ENCODE results near the gene SEC11C. TPM values are rescaled to one million over a fixed set of nuclear protein-coding genes. Genes with fewer than 3 reads are reported as not detected.

Gene SEC11C
- total RNA-seq (2014; rRNA removed; shearing (Covaris generic); ENCODE audit: low replicate concordance), result 34.1 and 38.1 TPM in 2 replicates

DNA sequence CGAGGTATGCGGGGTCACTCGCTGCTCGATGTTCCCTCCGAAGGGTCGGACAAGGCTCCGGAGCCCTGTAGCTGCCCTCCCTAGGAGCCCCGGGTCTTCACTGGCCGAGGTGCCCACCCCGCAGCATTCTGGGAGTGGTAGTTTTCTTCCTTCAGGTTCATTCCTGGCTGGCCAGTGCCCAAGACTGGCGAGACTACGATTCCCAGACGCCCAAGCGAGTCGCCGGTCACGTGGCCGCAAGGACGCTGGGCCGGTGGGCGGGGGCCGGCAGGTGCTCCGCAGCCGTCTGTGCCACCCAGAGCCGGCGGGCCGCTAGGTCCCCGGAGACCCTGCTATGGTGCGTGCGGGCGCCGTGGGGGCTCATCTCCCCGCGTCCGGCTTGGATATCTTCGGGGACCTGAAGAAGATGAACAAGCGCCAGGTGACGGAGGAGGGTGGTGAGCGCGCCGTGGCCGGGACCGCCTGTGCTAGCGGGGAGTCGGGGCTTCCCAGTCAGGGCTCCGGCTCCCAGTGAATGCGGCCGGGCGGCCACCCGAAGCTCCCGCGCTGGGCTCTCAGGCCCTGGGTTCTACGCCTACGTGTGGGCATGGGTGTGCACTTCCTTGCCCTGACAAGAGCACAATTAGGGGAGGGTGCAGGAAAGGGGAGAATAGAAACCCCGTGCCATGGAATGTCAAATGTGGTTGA is at the start of gene SEC11C:
SEC11C (plus strand) TSS at position 270 of the 687 bp plus-strand sequence; CDS start at position 335, 65 bp downstream.
- in situ Hi-C loops (cut with HindIII; ENCODE audit: low pct_unique_long_range_greater_than_20kb, low sequenced_read_pairs), result no loop called here
- peak; percentile 93 for DNase-seq (ENCODE audit: low read depth)

DNA sequence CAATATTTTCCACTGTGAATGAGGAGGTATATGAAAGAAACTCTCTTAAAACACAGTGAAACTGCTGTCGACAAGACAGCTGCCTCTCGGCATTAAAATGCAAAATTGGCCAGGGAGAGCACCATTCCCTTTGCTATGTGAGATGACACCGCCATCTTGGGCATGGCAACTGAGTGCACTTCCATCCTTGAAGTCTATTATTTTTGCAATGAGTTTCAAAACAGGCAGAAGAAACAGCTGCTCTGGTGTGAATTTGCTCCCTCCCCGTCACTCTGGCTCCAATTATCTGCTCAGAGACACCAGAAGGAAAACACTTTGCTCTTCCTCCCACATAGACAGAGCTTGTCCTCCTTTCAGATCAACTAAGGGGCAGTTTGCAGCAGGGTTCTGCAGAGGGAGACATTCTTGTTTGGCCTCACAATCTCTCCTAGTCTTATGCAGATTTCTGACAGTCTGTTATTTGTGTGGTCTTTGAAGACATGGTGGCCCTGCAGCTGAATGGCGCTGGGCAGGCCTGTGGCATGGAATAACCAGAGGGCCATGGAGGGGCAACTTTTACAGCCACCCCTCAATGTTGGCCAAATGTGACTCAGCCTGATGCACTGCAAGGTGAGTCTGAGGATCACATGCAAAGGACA is 48.6 kb upstream of the SEC11C start:
- in situ Hi-C loops (cut with HindIII; ENCODE audit: low pct_unique_long_range_greater_than_20kb, low sequenced_read_pairs), result no loop called here

DNA sequence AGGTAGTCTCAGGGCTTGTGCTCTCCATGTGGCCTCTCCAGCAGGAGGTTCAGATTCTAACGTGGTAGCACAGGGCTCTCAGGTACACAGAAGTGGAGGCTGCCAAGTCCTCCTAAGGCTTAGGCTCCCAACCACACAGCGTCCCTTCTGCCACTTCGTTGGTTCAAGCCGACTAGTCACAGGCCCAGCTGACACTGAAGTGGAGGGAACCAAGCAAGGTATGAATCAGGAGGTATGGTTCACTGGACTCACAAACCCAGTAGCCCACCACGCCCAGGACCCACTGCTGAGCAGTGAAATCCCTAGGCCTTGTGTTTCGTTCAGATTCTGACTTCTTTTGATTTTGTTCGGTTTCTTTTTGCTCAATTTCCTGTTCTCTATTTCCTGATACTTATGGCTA is 46.0 kb upstream of the SEC11C start:
- DNase-seq (ENCODE audit: low read depth), result no peak
- in situ Hi-C loops (cut with HindIII; ENCODE audit: low pct_unique_long_range_greater_than_20kb, low sequenced_read_pairs), result no loop called here

More for the DNA sequence above, 48.6 kb upstream of the SEC11C start:
- DNase-seq (ENCODE audit: low read depth), result no peak

DNA sequence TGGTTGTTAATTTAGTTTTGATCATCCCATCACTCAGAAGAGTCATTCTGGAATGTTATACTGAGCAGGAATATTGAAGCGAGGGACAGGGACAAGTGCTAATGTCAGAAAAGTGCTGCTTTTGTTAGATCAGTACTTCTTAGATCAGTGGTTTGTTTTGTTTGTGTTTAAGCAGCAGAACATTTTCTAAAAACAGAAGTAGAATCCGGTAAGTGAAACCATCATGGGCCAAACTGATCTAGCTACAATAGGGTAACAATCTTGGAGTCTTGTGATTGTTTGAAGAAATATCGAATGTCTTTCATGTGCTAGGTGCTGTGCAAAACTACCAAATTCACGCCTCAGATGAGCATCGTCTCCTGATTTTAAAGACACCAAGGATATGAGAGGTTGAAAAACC is 45.1 kb upstream of the SEC11C start:
- in situ Hi-C loops (cut with HindIII; ENCODE audit: low pct_unique_long_range_greater_than_20kb, low sequenced_read_pairs), result no loop called here
- no peak for DNase-seq (ENCODE audit: low read depth)

DNA sequence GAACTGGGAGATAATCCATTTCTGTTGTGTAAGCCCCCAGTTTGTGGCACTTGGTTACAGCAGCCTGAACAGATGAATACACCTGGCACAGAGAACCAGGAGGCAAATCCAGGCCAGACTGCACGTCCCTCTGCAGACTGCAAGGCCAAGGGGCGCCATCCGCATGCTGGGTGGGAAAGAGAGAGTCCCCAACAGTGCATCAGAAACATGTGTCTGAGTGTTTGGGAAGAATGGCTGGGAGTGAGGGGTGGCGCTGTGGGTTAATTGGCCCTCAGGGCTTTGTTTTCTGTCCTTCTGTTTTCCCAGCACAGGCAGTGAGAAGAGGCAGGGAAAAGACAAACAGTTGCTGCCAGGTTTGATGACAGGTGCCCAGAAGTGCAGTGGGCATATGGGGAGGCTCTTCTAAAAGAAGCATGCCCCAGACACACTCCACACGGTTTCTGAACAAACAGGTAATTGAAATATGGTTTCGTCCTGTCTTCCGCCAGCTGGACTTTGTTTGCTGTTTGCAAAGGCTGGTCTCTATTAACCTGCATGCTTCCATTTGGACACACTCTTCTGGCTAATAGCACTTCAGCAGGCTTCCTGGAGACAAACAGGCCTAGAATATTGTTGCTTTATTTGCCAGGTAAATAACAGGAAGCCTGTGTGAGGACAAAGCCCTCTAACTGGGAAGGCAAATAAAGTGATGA is 43.4 kb upstream of the SEC11C start:
- no peak for DNase-seq (ENCODE audit: low read depth)
- in situ Hi-C loops (cut with HindIII; ENCODE audit: low pct_unique_long_range_greater_than_20kb, low sequenced_read_pairs), result no loop called here

DNA sequence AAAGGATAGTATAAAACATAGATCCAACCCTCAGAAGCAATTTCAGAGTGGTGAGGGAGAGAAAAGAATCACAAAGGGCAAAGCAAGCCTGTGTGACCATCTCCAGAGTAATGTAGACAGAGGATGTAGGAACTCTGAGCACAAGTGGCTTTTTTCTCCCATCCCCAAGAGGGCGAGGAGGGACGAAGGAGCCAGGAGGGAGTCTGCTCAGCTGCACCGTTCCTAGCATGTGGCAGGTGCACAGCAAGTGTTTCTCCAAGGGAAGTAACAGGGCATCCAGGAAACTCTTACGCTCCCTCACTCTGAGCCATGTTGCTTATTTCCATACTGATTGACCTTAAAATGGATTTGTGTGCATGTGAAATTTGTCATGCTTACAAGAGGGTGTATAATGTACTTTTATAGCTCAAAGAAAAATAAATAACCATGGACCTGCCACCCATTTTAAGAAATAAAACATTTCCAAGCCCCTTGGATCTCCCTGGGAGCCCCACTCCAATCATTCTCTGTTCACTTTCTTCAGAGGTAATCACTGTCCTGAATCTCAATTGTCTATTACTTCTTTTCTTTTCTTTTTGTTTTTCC is 37.8 kb upstream of the SEC11C start:
- no peak for DNase-seq (ENCODE audit: low read depth)
- in situ Hi-C loops (cut with HindIII; ENCODE audit: low pct_unique_long_range_greater_than_20kb, low sequenced_read_pairs), result no loop called here

DNA sequence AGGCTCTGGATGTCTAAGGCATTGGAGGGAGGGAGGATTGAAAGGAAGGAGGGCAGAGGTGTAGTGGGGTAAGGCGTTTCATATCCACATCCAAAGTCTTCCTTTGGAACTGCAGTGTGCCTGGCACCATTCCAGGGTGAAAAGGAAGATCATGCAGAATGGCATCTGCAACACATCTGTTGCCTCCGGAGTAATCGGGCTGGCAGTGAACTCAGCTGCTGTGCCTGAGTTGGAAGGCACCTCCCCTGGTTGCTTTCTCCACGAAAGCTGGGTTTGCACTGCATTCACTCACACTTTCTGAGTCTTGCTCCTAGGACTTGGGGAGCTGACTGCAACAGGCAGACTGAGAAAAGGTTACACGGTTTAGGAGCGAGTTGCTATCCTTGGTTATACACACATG is 30.3 kb upstream of the SEC11C start:
- in situ Hi-C loops (cut with HindIII; ENCODE audit: low pct_unique_long_range_greater_than_20kb, low sequenced_read_pairs), result no loop called here
- DNase-seq (ENCODE audit: low read depth), result no peak

DNA sequence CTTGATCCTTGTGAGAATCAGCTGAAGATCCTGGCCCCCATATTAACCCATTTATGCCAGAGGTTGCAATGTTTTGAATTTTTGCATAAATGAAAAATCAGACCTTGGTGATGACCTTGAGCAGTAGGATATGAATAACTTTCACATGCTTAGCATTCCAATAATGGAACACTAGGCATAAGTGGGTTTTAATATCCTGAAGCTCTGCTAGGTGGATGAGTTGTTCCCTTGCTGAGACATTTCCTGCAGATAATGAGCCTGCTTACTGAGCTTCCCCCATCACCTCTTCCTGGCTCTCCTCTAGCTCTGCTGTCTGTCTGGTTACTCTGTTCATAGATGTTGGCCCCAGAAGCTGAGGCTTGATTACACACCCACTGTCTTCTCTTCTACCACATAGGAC is 25.5 kb upstream of the SEC11C start:
- DNase-seq (ENCODE audit: low read depth), result no peak
- in situ Hi-C loops (cut with HindIII; ENCODE audit: low pct_unique_long_range_greater_than_20kb, low sequenced_read_pairs), result no loop called here

DNA sequence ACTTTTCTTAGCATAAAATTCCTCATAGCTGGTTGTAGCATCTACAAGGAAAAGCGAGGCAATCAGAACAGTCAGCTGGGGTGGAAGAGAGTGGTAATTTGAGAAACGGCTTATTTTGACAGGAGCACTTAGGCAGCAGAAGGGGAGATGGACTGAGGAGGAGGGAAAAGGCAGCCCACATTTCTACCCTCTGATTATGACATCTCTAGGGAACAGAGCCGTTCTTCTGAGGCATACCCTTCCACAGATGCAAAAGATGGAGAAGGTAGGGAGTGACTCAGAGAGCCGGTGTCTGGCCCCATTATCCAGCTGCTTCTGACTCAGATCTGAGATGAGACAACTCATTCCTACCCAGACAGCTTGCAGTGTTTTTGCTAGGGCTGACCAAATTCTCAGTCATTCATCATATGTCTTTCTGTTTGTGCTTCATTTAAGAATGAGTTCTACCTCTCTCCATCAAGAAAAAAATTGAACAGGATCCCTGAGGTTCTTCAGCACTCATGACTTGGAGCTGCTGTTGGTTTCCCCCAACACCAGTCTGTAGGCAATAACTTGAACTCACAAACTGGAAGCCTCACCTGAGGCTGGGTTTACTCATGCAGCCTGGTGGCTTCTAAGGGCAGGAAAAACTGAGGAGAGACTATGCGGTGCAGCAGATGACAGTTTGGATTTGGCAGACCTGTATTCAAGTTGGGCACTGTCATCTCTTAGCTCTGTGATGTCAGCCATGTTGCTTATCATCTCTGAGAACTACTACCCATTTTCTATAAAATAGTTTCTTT is 15.9 kb upstream of the SEC11C start:
- peak; percentile 13 for DNase-seq (ENCODE audit: low read depth)
- in situ Hi-C loops (cut with HindIII; ENCODE audit: low pct_unique_long_range_greater_than_20kb, low sequenced_read_pairs), result no loop called here

DNA sequence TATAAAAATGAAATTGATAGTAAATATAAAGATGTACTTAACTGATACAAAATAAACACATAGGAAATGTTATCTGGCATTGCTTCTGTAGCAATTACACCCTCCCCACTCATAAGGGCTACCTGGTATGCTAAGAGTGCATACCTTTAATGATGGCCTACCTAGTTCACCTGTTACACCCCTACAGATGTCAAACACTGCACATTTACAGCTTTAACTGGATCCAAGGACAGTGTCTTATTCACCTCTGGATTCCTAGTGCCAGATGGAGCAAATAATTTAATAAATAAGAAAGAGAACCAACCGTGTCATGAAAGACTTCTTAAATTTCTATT is 15.3 kb upstream of the SEC11C start:
- in situ Hi-C loops (cut with HindIII; ENCODE audit: low pct_unique_long_range_greater_than_20kb, low sequenced_read_pairs), result no loop called here
- no peak for DNase-seq (ENCODE audit: low read depth)

DNA sequence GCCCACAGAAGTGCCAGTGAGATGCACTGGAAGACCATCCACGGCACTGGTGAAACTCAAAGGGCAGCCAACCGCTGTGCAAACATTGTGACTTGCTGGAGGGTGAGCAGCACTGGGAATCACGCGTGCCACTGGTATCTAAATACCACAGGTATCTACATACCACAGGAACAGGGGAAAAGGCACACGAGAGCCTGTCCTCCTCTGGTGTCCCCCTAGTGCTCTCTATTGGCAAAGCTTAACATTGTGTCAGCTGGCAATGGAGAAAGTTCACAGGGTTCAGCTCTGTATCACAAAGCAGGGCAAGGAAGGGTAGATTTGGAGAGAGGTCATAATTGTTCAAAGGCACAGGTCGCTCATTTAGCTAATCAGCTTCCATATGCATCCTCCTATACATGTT is 12.6 kb upstream of the SEC11C start:
- DNase-seq (ENCODE audit: low read depth), result no peak
- in situ Hi-C loops (cut with HindIII; ENCODE audit: low pct_unique_long_range_greater_than_20kb, low sequenced_read_pairs), result no loop called here

DNA sequence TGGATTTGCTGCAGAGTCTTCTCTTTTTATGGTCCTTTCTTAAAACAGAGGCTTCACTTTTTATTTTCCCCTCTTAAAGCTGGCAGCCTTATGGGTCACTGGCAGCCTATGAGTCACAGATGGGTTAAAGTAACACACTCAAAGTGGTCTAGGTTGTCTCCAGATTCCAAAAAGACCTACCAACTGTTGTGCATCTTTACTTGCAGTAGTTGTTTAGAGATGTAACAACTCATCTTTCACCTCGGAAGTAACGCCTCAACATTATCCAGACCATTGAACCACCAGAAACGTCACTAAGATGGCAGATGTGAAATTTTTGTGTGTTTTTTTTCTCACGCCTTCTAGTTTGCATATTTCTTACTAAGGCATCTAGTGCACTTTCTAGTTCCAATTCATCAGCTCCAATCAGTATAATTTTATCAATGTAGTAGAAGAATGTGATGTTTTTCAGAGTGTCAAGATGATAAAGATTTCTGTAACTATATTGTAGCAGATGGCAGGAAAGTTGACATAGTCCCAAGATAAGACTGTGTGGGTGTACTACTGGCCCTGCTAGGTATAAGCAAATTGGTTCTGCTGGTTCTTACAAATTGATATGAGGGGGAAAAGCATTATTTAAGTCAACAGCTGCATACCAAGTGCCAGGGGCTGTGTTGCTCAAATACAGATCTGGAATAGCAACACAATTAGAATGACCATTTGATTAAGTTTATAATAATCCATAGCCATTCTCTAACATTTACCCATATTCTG is 9.6 kb upstream of the SEC11C start:
- no peak for DNase-seq (ENCODE audit: low read depth)
- in situ Hi-C loops (cut with HindIII; ENCODE audit: low pct_unique_long_range_greater_than_20kb, low sequenced_read_pairs), result no loop called here

DNA sequence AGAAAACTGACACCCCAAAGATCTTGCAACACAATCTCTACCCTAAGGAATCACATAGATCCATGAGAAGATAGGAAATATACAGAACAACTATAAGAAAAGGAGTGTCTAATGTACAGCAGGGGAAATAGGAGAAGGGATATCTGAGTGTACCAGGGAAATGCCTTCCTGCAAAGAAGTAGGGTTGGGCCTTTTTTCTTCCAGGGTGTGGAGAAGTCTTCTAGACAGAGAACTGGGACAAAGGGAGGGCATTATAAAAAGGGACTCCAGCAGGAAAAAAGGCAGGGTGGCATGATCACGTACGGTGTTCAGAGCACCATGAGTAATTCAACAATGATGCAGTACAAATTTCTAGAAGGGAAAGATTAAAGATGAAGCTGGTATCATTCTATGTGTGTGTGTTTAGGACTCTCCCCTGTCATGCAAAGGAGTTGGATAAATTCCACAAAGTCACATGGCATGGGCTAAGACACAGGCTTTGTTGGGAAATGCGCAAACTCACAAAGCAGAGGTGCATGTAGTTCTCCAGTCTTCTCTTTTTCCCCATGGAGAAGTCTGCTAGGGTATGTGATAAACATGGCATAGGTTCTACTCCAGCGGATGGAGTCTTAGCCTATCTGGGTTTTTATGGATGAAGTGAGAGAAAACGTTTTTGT is 6.7 kb upstream of the SEC11C start:
- in situ Hi-C loops (cut with HindIII; ENCODE audit: low pct_unique_long_range_greater_than_20kb, low sequenced_read_pairs), result no loop called here
- DNase-seq (ENCODE audit: low read depth), result no peak

DNA sequence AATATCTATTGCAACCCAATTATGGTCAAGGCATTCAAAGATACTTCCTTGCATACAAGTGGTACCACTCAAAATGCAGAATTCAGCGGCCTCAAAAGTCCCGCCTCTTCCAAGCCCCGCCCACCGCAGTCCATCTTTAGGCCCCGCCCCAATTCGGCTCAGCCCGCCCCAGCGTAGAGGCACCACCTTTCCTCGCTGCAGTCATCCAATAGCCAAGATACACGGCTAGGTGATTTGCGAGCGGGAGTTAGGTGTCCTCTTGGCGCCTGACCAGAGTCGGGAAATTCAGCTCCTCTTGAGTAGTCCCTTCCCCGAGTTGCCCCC is 431 bp upstream of the SEC11C start:
- DNase-seq (ENCODE audit: low read depth), result no peak
- in situ Hi-C loops (cut with HindIII; ENCODE audit: low pct_unique_long_range_greater_than_20kb, low sequenced_read_pairs), result no loop called here

DNA sequence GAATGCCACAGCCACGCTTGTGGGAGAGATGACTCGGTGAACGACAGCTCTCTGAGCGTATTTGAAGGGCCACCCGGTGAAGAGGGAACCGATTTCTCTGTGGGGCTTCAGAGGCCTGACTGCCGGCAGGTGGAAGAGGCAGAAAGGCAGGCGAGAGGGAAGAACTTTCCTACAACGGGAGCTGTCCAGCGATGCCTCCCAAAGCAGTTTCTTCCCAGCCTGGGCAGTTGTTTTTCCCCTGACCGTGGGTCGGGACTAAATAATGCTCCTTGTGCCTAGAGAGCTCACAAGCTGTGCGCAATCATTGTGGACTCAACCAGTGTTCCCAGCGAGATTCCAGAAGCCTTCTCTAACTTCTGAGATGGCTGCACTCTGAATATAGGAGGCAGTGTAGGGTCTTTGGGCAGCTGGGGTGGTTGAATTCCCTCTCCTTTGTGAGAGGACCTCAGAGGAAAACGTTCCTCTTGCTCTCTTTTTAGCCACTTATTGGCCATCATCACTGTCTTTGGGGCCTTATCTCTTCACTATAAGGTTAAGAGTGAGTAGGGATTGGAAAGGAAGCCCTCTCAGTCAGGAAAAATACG is 710 bp downstream of the SEC11C start:
- in situ Hi-C loops (cut with HindIII; ENCODE audit: low pct_unique_long_range_greater_than_20kb, low sequenced_read_pairs), result no loop called here
- peak; percentile 6 for DNase-seq (ENCODE audit: low read depth)

DNA sequence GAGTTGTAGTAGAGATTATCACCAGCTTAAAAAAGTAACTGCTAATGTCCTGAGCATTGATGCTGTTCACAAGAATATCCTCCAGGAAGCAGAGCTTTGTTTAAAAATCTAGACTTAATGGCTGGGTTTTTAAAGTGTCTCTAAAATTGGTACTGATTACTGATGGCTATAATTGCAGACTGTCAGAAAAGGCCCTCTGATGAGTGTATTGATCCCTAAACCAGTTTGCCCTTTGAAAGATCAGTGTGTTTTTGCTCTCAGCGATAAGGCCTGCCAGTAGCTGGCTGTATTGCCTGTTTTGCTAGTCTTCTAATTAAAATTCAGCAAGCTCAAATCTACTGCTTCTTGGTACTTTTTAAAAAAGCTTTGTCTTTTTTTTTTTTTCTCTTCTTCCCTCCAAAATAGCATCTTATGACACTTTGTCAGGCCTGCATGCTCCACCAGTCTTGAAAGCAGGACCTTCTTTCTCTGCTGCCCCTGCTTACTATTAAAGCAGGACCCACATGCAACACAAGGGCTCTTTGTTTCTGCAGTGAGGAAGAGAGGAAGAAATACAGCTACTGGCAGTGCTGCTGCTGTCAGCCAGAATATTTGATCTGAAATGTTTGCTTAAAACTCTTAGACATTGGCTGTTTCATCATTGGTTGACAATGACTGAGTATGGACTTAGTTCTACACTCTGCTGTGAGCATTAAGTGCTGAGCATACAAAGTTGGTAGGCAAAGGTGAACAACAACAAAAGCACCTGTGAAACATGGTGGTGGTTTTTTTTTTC is 1.8 kb downstream of the SEC11C start:
- in situ Hi-C loops (cut with HindIII; ENCODE audit: low pct_unique_long_range_greater_than_20kb, low sequenced_read_pairs), result no loop called here
- no peak for DNase-seq (ENCODE audit: low read depth)

DNA sequence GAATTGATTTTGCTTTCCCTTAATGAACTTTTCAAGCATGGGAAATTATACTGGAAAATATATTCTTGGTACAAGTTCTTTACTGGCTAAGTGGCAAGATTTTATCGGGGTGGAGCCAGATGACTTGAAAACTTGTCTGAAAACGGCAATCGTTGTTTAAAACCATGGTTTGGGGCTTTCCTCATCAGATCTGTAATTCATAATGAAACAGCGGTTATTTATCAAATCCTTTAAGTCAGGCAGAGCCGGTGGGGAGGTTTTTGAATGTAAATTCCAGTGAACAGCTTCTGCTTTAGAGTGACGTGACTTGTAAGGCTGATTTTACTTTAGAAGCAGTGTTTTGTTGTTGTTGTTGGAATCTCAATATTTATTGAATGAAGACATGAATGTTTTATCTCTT is 2.6 kb downstream of the SEC11C start:
- DNase-seq (ENCODE audit: low read depth), result no peak
- in situ Hi-C loops (cut with HindIII; ENCODE audit: low pct_unique_long_range_greater_than_20kb, low sequenced_read_pairs), result no loop called here
